ENCODE measurements around the gene GLI3. TPM values are rescaled to one million over a fixed set of nuclear protein-coding genes. Genes with fewer than 3 reads are reported as not detected.
"Not testable (repeated sequence)": the region's sequence is repeated elsewhere in the genome, so short reads cannot be mapped to it uniquely, and the experiment has no call there.

GLI3 gene
- total RNA-seq, 1 donor from 2014 or later, result 1.0 TPM

GRCh38 chr7:42210333-42210732 lies 26.7 kb downstream of the GLI3 start:
- DNase-seq, result no peak

DNA sequence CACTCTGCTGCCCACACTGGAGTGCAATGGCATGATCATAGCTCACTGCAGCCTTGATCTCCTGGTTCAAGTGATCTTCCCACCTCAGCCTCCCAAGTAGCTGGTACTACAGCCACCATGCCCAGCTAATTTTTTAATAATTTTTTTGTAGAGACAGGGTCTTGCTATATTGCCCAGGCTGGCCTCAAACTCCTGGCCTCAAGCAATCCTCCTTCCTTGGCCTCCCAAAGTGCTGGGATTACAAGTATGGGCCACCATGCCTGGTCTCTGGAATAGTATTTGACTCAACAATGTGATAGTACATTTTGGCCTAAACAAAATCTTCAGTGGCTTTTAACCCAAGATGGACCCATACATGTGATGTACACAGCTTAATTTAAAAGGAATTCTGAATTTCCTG lies 27.9 kb downstream of the GLI3 start:
- DNase-seq, result not testable (repeated sequence)

DNA sequence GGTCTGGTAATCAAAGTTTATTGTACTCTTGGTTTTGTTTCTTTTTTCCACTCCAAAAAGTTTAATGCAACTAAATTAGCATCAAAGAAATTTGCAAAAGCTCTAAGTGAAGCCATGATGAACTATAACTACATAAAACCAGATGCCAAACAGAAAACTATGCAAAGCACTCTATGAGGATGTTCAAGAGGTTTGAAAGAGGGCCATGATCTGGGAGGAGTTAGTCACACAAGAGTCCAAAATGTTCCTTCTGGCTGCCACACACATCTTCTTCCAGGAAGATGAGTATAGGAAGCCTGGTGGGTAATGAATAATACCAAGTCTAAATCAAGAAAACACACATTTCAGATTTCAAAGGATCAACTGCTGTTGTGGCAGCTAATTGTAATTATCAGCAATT lies 28.4 kb downstream of the GLI3 start:
- no peak for DNase-seq

DNA sequence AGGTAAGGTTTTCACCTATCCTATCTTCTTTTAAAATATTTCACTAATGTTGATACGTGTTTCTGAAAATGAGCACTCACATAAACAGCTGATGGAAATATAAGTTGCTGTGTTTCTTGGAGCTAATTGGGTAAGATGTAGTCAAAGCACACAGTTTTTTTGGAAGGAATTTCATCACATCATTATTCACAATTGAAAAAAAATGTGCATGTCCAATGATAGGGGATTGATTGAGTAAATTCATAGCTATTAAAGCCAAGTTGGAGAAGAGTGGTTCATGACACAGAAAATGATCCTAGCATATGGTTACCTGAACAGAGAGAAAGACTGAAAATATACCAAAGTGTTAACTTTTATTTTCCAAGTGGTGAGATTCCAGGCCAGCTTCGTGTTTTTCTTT lies 29.6 kb downstream of the GLI3 start:
- DNase-seq, result no peak

DNA sequence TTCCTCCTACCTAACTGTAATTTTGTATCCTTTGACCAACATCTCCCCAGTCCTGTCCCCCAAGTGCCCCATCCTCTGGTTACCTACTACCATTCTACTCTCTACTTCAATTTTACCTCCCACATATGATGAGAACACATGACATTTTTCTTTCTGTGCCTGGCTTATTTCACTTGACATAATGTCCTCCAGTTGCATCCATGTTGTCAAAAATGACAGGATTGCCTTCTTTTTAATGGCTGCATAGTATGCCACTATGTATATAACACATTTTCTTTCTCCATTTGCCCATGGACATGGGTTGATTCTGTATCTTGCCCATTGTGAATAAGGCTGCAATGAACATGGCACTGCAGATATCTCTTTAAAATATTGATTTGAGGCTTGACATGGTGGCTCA lies 33.7 kb downstream of the GLI3 start:
- DNase-seq, result no peak

GRCh38 chr7:42202601-42203000 lies 34.4 kb downstream of the GLI3 start:
- no peak for DNase-seq

- DNase-seq, result no peak
Observed at GRCh38 chr7:42198974-42199668, 37.9 kb downstream of the GLI3 start.

- DNase-seq, result no peak
Observed at GRCh38 chr7:42198296-42198695, 38.7 kb downstream of the GLI3 start.

- DNase-seq, result no peak
Observed at GRCh38 chr7:42197451-42197850, 39.6 kb downstream of the GLI3 start.

DNA sequence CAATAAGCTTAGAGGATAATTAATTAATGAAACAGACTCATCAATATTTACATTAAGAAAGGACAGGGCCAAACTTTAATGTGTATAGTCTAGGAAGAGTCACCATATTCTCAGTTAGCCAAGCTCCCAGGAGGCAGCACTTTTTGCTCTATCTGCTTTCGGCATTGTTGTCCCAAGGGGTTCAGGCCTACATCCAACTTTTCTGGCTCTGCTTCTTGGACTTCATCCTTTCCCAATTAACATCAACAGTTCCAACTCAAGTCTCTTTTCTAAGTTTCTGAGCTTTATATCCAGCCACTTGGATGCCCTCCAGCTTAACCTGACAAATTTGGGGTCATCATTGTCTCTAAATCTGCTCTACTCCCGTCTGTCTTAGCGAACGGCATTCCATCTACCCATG lies 42.8 kb downstream of the GLI3 start:
- no peak for DNase-seq

DNA sequence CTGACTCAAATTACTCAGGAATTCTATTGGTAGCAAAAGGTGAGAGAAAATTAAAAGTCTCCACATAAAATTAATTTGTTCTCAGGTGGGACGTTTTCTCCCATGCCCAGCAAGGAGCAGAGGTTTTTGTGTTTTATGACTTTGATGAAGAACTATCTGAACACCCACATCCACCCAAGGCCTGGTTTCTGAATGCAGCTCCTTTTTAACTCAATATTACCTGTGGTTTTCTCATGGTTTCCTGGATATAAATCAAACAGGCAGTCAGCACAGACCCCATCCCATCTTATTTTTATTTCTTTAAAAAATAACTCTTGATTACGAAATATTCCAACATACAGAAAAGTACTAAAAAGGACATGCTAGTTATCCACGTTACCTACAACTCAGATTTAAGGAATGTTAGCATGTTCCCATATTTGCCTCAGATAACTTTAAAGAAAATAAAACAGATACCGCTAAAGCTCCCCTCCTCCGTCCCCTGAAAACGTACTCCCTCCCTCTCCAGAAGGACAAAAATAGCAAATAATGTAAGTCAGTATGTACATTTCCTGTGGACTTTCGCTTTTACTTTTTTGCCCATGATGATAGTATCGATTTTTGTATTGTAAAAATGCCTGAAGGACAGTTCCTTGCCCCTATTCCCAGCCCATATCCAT lies 43.4 kb downstream of the GLI3 start:
- DNase-seq, result no peak

DNA sequence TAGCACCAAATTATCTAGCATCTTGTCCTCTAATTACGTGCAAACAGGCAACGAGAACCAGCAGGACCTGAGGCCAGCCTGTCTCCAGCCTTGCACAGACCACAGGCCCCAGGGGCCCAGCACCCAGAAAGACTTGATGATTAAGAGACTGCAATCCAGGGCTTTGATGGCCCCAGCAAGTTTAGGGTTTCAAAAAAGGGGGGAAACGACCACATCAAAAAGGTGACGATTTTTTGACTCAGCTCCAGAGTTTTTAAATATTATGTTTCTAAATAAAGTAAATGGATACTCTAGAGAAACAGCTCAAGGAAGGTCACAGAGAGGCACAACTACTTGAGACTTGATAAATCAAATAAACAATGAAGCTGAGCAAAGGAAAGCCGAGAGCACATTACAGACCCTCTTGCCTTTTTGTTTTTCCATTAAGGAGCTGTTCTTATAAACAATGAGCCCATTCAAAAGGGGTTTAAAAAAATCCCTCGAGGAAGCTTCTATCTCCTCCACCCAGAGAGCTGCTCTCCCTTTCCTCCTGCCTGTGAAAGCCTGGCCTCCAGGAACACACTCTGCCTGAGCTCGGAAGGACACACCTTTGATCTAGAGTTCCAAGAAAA lies 44.1 kb downstream of the GLI3 start:
- DNase-seq, result no peak

- DNase-seq, result no peak
Observed at GRCh38 chr7:42192066-42192465, 44.9 kb downstream of the GLI3 start.

GRCh38 chr7:42189535-42189934 lies 47.5 kb downstream of the GLI3 start:
- DNase-seq, result peak; percentile 37

DNA sequence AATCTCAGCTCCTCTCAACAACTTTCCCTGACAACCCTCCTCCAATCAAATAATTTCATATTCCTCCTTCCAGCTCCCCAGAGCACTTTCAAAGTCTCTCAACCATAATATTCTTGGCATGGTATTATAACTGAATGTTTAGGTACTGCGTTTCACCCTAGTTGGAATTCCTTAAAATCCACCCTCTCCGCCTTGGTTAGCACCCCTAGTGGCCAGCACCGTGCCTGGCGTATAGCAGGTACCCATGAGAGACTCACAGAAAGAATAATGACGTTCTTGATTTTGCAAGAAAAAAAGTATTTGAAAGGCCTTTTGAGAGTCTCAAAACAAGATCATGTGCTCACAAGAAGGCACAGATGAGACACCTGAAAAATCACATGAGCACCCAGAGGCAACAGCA lies 50.9 kb downstream of the GLI3 start:
- DNase-seq, result peak; percentile 7

DNA sequence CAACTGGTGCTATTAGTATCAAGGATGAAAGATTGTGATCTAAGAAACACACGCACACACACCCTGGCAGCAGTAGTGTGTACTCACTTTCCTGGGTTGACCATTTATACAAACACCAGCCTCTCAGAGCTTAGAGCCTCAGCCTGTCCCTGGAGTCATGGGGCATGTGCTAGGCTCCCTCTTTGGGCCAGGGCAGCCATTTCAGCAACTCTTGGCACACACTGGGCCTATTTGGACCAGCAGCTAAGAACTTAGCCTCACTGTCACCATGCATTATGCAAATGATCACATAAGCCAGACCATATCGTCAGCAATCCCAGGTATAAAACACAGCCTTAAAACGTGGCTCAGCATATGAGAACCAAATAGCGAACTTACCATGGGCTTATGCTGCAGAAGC lies 51.3 kb downstream of the GLI3 start:
- DNase-seq, result no peak

DNA sequence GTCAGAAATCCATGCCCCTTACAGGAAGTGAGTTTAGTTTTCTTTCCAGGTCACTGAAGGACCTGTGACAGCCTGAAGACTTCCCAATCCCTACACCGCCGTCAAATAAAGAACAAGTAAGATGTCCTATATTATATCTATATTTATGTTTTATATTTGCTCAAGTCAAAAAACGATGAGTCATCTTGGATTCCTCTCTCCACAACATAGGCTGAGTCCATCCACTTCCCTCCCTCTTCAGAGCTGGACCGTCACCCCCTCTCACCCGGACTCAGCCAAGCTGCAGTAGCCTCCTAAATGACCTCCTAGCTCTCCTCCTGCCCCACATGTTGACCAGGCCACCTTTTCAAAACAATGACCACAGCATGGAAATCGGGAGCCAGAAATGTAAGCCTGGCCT lies 53.5 kb downstream of the GLI3 start:
- DNase-seq, result no peak

- DNase-seq, result no peak
Observed at GRCh38 chr7:42181566-42181965, 55.4 kb downstream of the GLI3 start.

- peak; percentile 50 for DNase-seq
Observed at GRCh38 chr7:42180806-42181205, 56.2 kb downstream of the GLI3 start.

- no peak for DNase-seq
Observed at GRCh38 chr7:42176724-42177101, 60.3 kb downstream of the GLI3 start.

DNA sequence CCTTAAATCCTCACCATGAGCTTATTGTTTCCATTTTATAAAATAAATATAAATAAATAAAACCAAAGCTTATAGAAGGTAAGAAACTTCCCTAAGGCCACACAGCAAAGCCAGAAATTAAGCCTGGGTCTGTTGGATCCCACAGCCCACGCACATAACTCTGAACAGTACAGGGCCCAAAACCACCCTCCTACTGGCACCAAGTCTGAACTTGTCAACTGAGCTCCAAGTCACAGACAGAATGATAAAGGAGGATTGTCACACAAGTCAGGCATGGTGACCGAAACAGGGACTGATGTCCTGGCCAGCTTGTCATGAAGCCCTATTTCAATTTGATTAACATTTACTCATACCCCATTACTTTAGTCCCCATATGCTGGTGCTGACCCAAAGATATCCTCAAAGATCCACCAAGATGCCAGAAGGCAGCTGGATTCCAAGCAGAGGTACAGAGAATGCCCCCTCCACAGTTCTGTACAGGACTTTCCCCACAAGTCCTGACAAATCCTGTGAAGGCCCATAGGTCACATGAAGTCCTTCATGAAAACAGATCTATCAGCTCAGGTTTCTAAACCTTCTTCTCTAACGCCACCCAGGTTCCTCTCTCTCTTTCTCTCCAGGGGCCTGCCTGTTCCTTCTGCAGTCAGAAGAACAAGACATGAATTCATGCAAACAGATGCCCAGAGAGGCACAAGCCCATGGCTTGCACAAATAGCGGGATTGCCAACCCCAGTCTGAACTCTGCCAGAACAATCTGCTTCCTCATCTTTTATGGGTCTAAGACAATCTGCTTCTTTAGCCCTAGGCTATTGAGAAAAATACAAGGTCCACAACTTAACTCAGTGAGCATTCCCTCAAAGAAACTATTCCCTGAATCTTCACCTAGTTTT lies 60.9 kb downstream of the GLI3 start:
- no peak for DNase-seq

GRCh38 chr7:42174391-42174912 lies 62.6 kb downstream of the GLI3 start:
- no peak for DNase-seq

- DNase-seq, result no peak
Observed at GRCh38 chr7:42170724-42171123, 66.3 kb downstream of the GLI3 start.

Measured in dermis blood vessel endothelial cell (primary cell).